GM19438 (cell line): ENCODE data around the gene DTNB.
A peak's percentile ranks its signal among the peaks of the same experiment; 100 is the strongest.

Experiments
- ATAC-seq: cut with Tn5 transposase; IDR thresholded peaks from one replicate; pipeline ENCODE4 v1.9.1; 2021; ENCODE audit warnings: low read depth; ENCODE audit not compliant: unreplicated experiment

The DTNB gene

GRCh38 chr2:25358249-25358815 lies 315.0 kb downstream of the DTNB start:
- no peak for ATAC-seq

GRCh38 chr2:25356088-25356487 lies 317.3 kb downstream of the DTNB start:
- no peak for ATAC-seq

GRCh38 chr2:25355270-25355669 lies 318.1 kb downstream of the DTNB start:
- ATAC-seq = no peak

- no peak for ATAC-seq
Observed at GRCh38 chr2:25354116-25354515, 319.3 kb downstream of the DTNB start.

- ATAC-seq = no peak
Observed at GRCh38 chr2:25349397-25349796, 324.0 kb downstream of the DTNB start.

- no peak for ATAC-seq
Observed at GRCh38 chr2:25347846-25348245, 325.5 kb downstream of the DTNB start.

GRCh38 chr2:25347205-25347815 lies 326.1 kb downstream of the DTNB start:
- ATAC-seq = no peak

- ATAC-seq = no peak
Observed at GRCh38 chr2:25343187-25343825, 330.1 kb downstream of the DTNB start.

- peak; percentile 72 for ATAC-seq
Observed at GRCh38 chr2:25342372-25343186, 330.8 kb downstream of the DTNB start.

GRCh38 chr2:25341753-25342371 lies 331.5 kb downstream of the DTNB start, which contains the start of gene DNMT3A:
Gene DNMT3A (minus strand): TSS chr2:25341925. CDS start chr2:25313984, 27,941 bp downstream.
- peak; percentile 39 for ATAC-seq

- peak; percentile 9 for ATAC-seq
Observed at GRCh38 chr2:25341011-25341727, 332.2 kb downstream of the DTNB start.

- no peak for ATAC-seq
Observed at GRCh38 chr2:25340181-25340921, 333.0 kb downstream of the DTNB start.

GRCh38 chr2:25339791-25340180 lies 333.6 kb downstream of the DTNB start:
- ATAC-seq = no peak

- no peak for ATAC-seq
Observed at GRCh38 chr2:25339211-25339674, 334.1 kb downstream of the DTNB start.

GRCh38 chr2:25338401-25338800 lies 335.0 kb downstream of the DTNB start:
- no peak for ATAC-seq

- ATAC-seq = no peak
Observed at GRCh38 chr2:25337891-25338290, 335.5 kb downstream of the DTNB start.

GRCh38 chr2:25337276-25337675 lies 336.1 kb downstream of the DTNB start:
- ATAC-seq = no peak

- no peak for ATAC-seq
Observed at GRCh38 chr2:25336383-25336841, 337.0 kb downstream of the DTNB start.

- ATAC-seq = no peak
Observed at GRCh38 chr2:25335971-25336370, 337.4 kb downstream of the DTNB start.
